Body of pancreas (tissue), 4 donors: ENCODE data around the gene SOWAHA. TPM values are rescaled to one million over a fixed set of nuclear protein-coding genes. Genes with fewer than 3 reads are reported as not detected.

ENCODE experiments used
- ATAC-seq: fragments of 150-250 bp; one replicate; pipeline ENCODE4 v1.9.1; 2016
- DNase-seq, 4 donors: peaks; one replicate each; pipeline ENCODE4 v3.0.0-alpha.2; 2019
- H3K27ac ChIP-seq, 4 donors: fragments of 200-600 bp; sonication (generic); 1 replicate in 3 of 4; 2 replicates in 1 of 4; pipeline versions ENCODE4 v1.5.1 to v1.6.1; 2016 to 2019; ENCODE audit warnings: mild to moderate bottlenecking in 1 of 4, mixed read lengths in 1 of 4, moderate library complexity in 1 of 4
- H3K27me3 ChIP-seq, 2 donors: fragments of 200-600 bp; sonication (generic); one replicate each; pipeline ENCODE4 v1.6.0; 2016; ENCODE audit warnings: mild to moderate bottlenecking in 1 of 2
- H3K36me3 ChIP-seq, 2 donors: fragments of 200-600 bp; sonication (generic); replicated peaks in 1 of 2; 2 replicates each; pipeline ENCODE4 v1.5.1; 2016; ENCODE audit warnings: low read depth in 2 of 2; ENCODE audit not compliant: insufficient read depth in 1 of 2
- H3K4me1 ChIP-seq: fragments of 200-600 bp; sonication (generic); one replicate; pipeline ENCODE4 v1.6.0; 2016
- H3K4me3 ChIP-seq, 2 donors: fragments of 200-600 bp; sonication (generic); 1 replicate in 1 of 2; 2 replicates in 1 of 2; pipeline ENCODE4 v1.5.1; 2016 to 2019
- H3K9me3 ChIP-seq, 3 donors: fragments of 200-600 bp; sonication (generic); 1 replicate in 2 of 3; 2 replicates in 1 of 3; pipeline ENCODE4 v1.5.1; 2016
- POLR2A ChIP-seq, 3 donors: fragments of 450-650 bp; IDR thresholded peaks; one replicate each; pipeline ENCODE4 v1.6.1; 2016; ENCODE audit warnings: antibody characterized with exemption in 3 of 3, mild to moderate bottlenecking in 2 of 3
- WGBS, 2 donors: methylation state at CpG; one replicate each; pipeline ENCODE4 v1.1.5; 2017; 5-methylcytosine and 5-hydroxymethylcytosine counted together
- intact Hi-C: fragments of 100-400 bp; cut with DNase I; formaldehyde crosslinking; loops from one replicate; pipeline ENCODE4 v1.15.1; 2023
- total RNA-seq, 2 donors: library from RNA; depleted of rRNA; stranded (reverse); fragments of >200 nt; gene quantifications; one replicate each; pipeline ENCODE4 v1.1.0, GENCODE V29; 2016
- TF ChIP-seq, protein P1 (sequence below), 7 experiments: fragments of 450-650 bp in 4 of 7; fragments of 200-600 bp in 3 of 7; sonication (generic) in 3 of 7; IDR thresholded peaks; one replicate each; pipeline ENCODE4 v1.5.1; 2016 to 2019; ENCODE audit warnings: antibody characterized with exemption in 7 of 7

SOWAHA gene
- total RNA-seq, 2 donors from 2014 or later = 7.3 to 9.6 TPM

DNA sequence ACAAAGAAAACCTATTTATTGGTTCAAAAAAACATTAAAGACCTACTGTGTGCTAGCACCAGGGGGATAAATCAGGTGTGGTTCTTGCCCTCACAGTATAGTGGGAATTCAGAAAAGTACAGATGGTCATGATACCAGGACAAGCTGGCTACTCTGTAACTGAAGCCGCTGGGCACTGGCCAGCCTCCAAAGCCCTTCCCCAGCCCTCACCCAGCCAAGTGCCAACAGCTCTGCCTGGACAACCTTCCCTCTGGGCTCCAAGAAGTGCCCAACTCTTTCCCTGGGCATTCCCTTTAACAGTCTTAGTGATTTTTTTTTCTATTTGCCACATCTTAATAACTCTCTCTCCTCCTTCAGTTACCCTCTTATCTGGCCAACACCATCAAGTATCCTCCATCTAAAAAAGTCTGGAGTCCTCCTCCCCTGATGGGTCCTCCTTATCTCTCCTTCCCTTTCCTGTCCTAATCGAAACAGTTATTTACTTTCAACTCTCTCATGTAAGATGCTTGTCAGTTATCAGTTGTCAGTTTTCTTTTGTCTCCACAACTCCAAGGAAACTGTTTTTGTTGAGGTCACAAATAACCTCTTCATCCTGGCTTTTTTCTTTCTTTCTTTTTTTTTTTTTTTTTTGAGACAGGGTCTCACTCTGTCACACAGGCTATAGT lies 22.8 kb upstream of the SOWAHA start:
- Histone ChIP-seq H3K4me3 (no peak overlapping the region), H3K27ac (no peak overlapping the region), H3K36me3 (no peaks in the 10 kb centered on the region), H3K4me1 (no peaks in the 10 kb centered on the region), H3K9me3 (no peaks in the 10 kb centered on the region), H3K27me3 (no peaks in the 10 kb centered on the region)
- intact Hi-C loops = no loop called here
- DNase-seq = peak; percentile 45 to 92 (median 77)
- peak; percentile 42 for ATAC-seq
- TF ChIP-seq POLR2A (IDR thresholded peaks at IDR 0.05) = no peak
- TF ChIP-seq, protein P1, sequence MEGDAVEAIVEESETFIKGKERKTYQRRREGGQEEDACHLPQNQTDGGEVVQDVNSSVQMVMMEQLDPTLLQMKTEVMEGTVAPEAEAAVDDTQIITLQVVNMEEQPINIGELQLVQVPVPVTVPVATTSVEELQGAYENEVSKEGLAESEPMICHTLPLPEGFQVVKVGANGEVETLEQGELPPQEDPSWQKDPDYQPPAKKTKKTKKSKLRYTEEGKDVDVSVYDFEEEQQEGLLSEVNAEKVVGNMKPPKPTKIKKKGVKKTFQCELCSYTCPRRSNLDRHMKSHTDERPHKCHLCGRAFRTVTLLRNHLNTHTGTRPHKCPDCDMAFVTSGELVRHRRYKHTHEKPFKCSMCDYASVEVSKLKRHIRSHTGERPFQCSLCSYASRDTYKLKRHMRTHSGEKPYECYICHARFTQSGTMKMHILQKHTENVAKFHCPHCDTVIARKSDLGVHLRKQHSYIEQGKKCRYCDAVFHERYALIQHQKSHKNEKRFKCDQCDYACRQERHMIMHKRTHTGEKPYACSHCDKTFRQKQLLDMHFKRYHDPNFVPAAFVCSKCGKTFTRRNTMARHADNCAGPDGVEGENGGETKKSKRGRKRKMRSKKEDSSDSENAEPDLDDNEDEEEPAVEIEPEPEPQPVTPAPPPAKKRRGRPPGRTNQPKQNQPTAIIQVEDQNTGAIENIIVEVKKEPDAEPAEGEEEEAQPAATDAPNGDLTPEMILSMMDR (IDR thresholded peaks at IDR 0.05) = no peak
- WGBS, 2 donors = 6 to 20% methylated on average over 2 of the region's 2 CpGs

DNA sequence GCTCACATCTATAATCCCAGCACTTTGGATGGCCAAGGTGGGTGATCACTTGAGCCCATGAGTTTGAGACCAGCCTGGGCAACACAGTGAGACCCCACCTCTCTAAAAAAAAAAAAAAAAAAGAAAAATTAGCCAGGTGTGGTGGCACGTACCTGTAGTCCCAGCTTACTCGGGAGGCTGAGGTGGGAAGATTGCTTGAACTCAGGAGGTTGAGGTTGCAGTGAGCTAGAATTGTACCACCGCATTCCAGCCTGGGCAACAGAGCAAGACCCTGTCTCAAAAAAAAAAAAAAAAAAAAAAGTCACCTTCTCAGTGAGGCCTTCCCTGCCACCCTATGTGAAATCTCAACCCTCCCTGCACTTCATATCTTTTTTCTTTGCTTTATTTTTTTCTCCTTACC lies 22.1 kb upstream of the SOWAHA start:
- intact Hi-C loops = no loop called here
- WGBS, 2 donors = 90 to 97% methylated on average over 3 of the region's 3 CpGs
- ATAC-seq = no peak

DNA sequence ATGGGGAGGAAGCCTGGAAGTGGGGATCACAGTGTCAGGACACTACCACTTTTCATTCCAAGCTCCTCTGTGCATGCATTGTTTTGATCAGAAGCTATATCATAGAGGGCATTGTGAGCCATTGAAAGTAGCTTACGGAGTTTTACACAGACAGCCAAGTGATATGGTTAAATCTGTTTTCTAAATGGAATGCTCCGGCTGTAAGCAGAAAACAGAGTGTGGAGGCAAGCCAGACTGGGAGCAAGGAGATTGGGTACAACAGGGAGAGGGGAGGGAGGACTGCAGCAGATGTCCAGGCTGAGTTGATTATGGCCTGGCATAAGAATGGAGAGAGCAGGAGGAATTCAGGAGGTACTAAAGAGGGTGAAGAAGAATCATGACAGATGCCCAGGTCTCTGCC lies 15.5 kb upstream of the SOWAHA start:
- no peak overlapping the region for H3K4me3 ChIP-seq
- no peaks in the 10 kb centered on the region for H3K27me3 ChIP-seq
- H3K4me1 ChIP-seq = no peaks in the 10 kb centered on the region
- no peaks in the 10 kb centered on the region for H3K9me3 ChIP-seq
- intact Hi-C loops = no loop called here
- DNase-seq = no peak
- TF ChIP-seq POLR2A (IDR thresholded peaks at IDR 0.05) = no peak
- TF ChIP-seq, protein P1 (IDR thresholded peaks at IDR 0.05) = no peak
- 77% methylated on average over 2 of the region's 2 CpGs for WGBS, 2 donors
- no peak for ATAC-seq
- H3K36me3 ChIP-seq = no peaks in the 10 kb centered on the region
- no peak overlapping the region for H3K27ac ChIP-seq

More for the DNA sequence above, 22.1 kb upstream of the SOWAHA start:
- DNase-seq = no peak
- no peak overlapping the region for H3K4me3 ChIP-seq
- no peak overlapping the region for H3K27ac ChIP-seq
- H3K36me3 ChIP-seq = no peaks in the 10 kb centered on the region
- TF ChIP-seq, protein P1 (IDR thresholded peaks at IDR 0.05) = no peak
- TF ChIP-seq POLR2A (IDR thresholded peaks at IDR 0.05) = no peak
- no peaks in the 10 kb centered on the region for H3K4me1 ChIP-seq
- H3K27me3 ChIP-seq = no peaks in the 10 kb centered on the region
- no peaks in the 10 kb centered on the region for H3K9me3 ChIP-seq

DNA sequence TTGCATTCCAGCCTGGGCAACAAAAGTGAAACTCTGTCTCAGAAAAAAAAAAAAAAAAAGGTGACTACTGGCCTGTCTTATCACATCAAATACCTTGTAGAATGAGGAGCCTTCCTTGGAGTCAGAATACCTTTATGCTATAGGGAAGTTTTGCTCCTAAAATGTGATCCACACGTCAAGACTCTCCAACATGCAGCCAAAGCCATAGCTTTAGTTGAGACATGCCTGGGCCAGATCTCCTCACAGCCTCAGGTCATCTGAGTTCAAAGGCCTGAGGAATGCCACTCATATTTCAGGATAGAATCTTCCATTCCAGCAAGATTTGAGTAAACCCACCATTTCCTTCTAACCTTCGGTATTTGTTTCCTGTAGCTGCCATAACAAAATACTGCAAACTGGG lies 13.7 kb upstream of the SOWAHA start:
- TF ChIP-seq, protein P1 (IDR thresholded peaks at IDR 0.05) = no peak
- no peak for TF ChIP-seq POLR2A (IDR thresholded peaks at IDR 0.05)
- WGBS, 2 donors = 87 to 93% methylated on average over 2 of the region's 2 CpGs
- intact Hi-C loops = no loop called here

DNA sequence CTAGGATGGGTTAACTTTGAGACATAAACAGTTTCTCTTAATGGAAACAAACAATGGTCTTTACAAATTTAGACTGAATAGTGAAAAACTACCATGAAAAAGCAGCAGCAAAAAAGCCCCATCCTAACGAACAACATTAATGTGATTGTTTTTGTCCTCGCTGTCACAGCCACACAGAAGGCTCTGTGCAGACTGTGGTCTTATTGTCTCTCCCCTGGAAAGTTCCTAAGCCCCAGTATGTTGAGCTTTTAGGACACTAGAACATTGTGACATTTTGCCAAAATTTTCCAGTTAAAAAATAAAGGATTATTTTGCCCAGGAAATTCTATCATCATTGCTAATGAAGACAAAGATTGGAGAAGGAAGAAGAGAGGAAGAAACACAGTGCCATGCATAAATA lies 12.6 kb upstream of the SOWAHA start:
- intact Hi-C loops = no loop called here
- H3K27ac ChIP-seq = no peak overlapping the region
- no peak overlapping the region for H3K4me3 ChIP-seq
- 67 to 79% methylated on average over 2 of the region's 2 CpGs for WGBS, 2 donors
- no peaks in the 10 kb centered on the region for H3K4me1 ChIP-seq
- H3K27me3 ChIP-seq = no peaks in the 10 kb centered on the region
- TF ChIP-seq, protein P1 (IDR thresholded peaks at IDR 0.05) = no peak
- no peak for TF ChIP-seq POLR2A (IDR thresholded peaks at IDR 0.05)
- ATAC-seq (no peak), DNase-seq (no peak)
- no peaks in the 10 kb centered on the region for H3K9me3 ChIP-seq
- no peaks in the 10 kb centered on the region for H3K36me3 ChIP-seq

More for the DNA sequence above, 13.7 kb upstream of the SOWAHA start:
- no peaks in the 10 kb centered on the region for H3K9me3 ChIP-seq
- H3K27me3 ChIP-seq = no peaks in the 10 kb centered on the region
- H3K4me3 ChIP-seq = no peak overlapping the region
- ATAC-seq = no peak
- H3K36me3 ChIP-seq = no peaks in the 10 kb centered on the region
- no peak for DNase-seq
- H3K4me1 ChIP-seq = no peaks in the 10 kb centered on the region
- no peak overlapping the region for H3K27ac ChIP-seq
